GM08714 (cell line): ENCODE measurements around the gene ADCYAP1R1.

Experiments used
- H3K4me3 ChIP-seq: fragments of 200-500 bp; sonication (Bioruptor generic); 2 replicates; pipeline ENCODE4 v1.5.1; 2014; ENCODE audit warnings: mild to moderate bottlenecking, low read length, inconsistent platforms
- ZNF274 ChIP-seq: IDR thresholded peaks from 2 replicates; pipeline ENCODE4 v1.6.1; 2012; ENCODE audit warnings: mild to moderate bottlenecking, low read depth, low read length

ADCYAP1R1 gene

GRCh38 chr7:31107106-31108090 is 55.3 kb downstream of the ADCYAP1R1 start:
- no peak for TF ChIP-seq ZNF274
- H3K4me3 ChIP-seq, result no peak overlapping the region

- no peak for TF ChIP-seq ZNF274
- no peak overlapping the region for H3K4me3 ChIP-seq
Observed at GRCh38 chr7:31108097-31108657, 56.1 kb downstream of the ADCYAP1R1 start.

GRCh38 chr7:31109751-31110150 is 57.6 kb downstream of the ADCYAP1R1 start:
- TF ChIP-seq ZNF274, result no peak
- H3K4me3 ChIP-seq, result no peak overlapping the region

- no peak overlapping the region for H3K4me3 ChIP-seq
- TF ChIP-seq ZNF274, result no peak
Observed at GRCh38 chr7:31110331-31111108, 58.4 kb downstream of the ADCYAP1R1 start.

GRCh38 chr7:31111109-31111451 is 59.0 kb downstream of the ADCYAP1R1 start:
- TF ChIP-seq ZNF274, result no peak
- no peak overlapping the region for H3K4me3 ChIP-seq

- no peak for TF ChIP-seq ZNF274
- H3K4me3 ChIP-seq, result no peak overlapping the region
Observed at GRCh38 chr7:31113660-31114059, 61.6 kb downstream of the ADCYAP1R1 start.

- no peak overlapping the region for H3K4me3 ChIP-seq
- TF ChIP-seq ZNF274, result no peak
Observed at GRCh38 chr7:31114593-31115343, 62.7 kb downstream of the ADCYAP1R1 start.

GRCh38 chr7:31116615-31117014 is 64.5 kb downstream of the ADCYAP1R1 start:
- TF ChIP-seq ZNF274, result no peak
- H3K4me3 ChIP-seq, result no peak overlapping the region

GRCh38 chr7:31119249-31119648 is 67.1 kb downstream of the ADCYAP1R1 start:
- no peak overlapping the region for H3K4me3 ChIP-seq
- TF ChIP-seq ZNF274, result no peak

- no peak for TF ChIP-seq ZNF274
- no peak overlapping the region for H3K4me3 ChIP-seq
Observed at GRCh38 chr7:31120800-31121513, 68.8 kb downstream of the ADCYAP1R1 start.

GRCh38 chr7:31121601-31122000 is 69.5 kb downstream of the ADCYAP1R1 start:
- TF ChIP-seq ZNF274, result no peak

GRCh38 chr7:31122649-31123058 is 70.5 kb downstream of the ADCYAP1R1 start:
- no peak overlapping the region for H3K4me3 ChIP-seq
- no peak for TF ChIP-seq ZNF274

More at GRCh38 chr7:31121601-31122000, 69.5 kb downstream of the ADCYAP1R1 start:
- H3K4me3 ChIP-seq, result no peak overlapping the region

GRCh38 chr7:31123321-31123720 is 71.2 kb downstream of the ADCYAP1R1 start:
- TF ChIP-seq ZNF274, result no peak
- no peak overlapping the region for H3K4me3 ChIP-seq
